HepG2 (cell line): ENCODE measurements around the gene AGMO. TPM values are rescaled to one million over a fixed set of nuclear protein-coding genes. Genes with fewer than 3 reads are reported as not detected.

Experiments
- ATAC-seq: fragments of 200-7000 bp; cut with Tn5 transposase; 3 replicates; pipeline ENCODE4 v1.9.1; 2020; ENCODE audit warnings: mild to moderate bottlenecking, moderate library complexity
- BruUV-seq: library from RNA; stranded (reverse); fragments of 400-500 nt; replicated peaks from 2 replicates; lab custom pipeline; 2021; lab: Mats Ljungman, UMichigan
- CTCF ChIA-PET: fragments of 300-600 bp; formaldehyde crosslinking; extraction: SDS; loops from one replicate; lab custom pipeline; 2021; ENCODE audit warnings: low total read pairs, inconsistent platforms, low intra/inter-chr PET ratio; lab: Yijun Ruan, JAX
- POLR2A ChIA-PET: fragments of 350-600 bp; sonication (Branson Sonifier 250); formaldehyde crosslinking; loops from one replicate; lab custom pipeline; 2020; ENCODE audit warnings: antibody characterized with exemption, inconsistent platforms; lab: Yijun Ruan, JAX
- DNase-seq: peaks from one replicate; pipeline ENCODE4 v3.0.0-alpha.2; 2015; ENCODE audit warnings: low spot score
- FAIRE-seq: peaks from 3 replicates; lab custom pipeline; 2011; peaks lifted over from hg19 to GRCh38; lab: Jason Lieb, UNC
- H2AFZ ChIP-seq: one replicate; pipeline ENCODE4 v1.6.1; 2011; ENCODE audit warnings: low read length, inconsistent platforms
- H3K27ac ChIP-seq: fragments of 300-600 bp; 3 replicates; pipeline ENCODE4 v1.8.0; 2011; ENCODE audit warnings: mixed run types, mild to moderate bottlenecking, mixed read lengths, low read length, inconsistent platforms; ENCODE audit not compliant: insufficient read depth; ENCODE audit errors: extremely low read length
- H3K27me3 ChIP-seq, 2 experiments: fragments of 200-600 bp in 1 of 2; 2 replicates in 1 of 2; 3 replicates in 1 of 2; pipeline versions ENCODE4 v1.6.0 to v1.8.0; 2011; ENCODE audit warnings: low read length in 2 of 2, mild to moderate bottlenecking in 2 of 2, moderate library complexity in 2 of 2, inconsistent platforms in 1 of 2; ENCODE audit not compliant: insufficient read depth in 2 of 2, control insufficient read depth in 1 of 2
- H3K36me3 ChIP-seq, 2 experiments: fragments of 200-600 bp in 1 of 2; replicated peaks in 1 of 2; 2 replicates in 1 of 2; 3 replicates in 1 of 2; pipeline versions ENCODE4 v1.5.1 to v1.8.0; 2011; ENCODE audit warnings: low read length in 2 of 2, inconsistent platforms in 1 of 2; ENCODE audit not compliant: insufficient read depth in 2 of 2, control insufficient read depth in 1 of 2
- H3K4me1 ChIP-seq: 2 replicates; pipeline ENCODE4 v1.5.1; 2012; ENCODE audit warnings: low read length, inconsistent platforms; ENCODE audit not compliant: insufficient read depth
- H3K4me2 ChIP-seq: 2 replicates; pipeline ENCODE4 v1.6.0; 2011; ENCODE audit warnings: low read depth, low read length, inconsistent platforms
- H3K4me3 ChIP-seq, 3 experiments: fragments of 200-600 bp in 1 of 3; sonication (generic), shearing (Covaris generic) in 1 of 3; replicated peaks in 1 of 3; 2 replicates each; pipeline ENCODE4 v1.5.1; 2011 to 2016; ENCODE audit warnings: low read length in 3 of 3, inconsistent platforms in 2 of 3, low read depth in 2 of 3, mild to moderate bottlenecking in 2 of 3, control low read depth in 1 of 3, mixed read lengths in 1 of 3; ENCODE audit not compliant: insufficient read depth in 1 of 3
- H3K79me2 ChIP-seq: one replicate; pipeline ENCODE4 v1.6.1; 2011; ENCODE audit warnings: low read length, inconsistent platforms; ENCODE audit not compliant: insufficient read depth
- H3K9ac ChIP-seq: 2 replicates; pipeline ENCODE4 v1.6.0; 2011; ENCODE audit warnings: mild to moderate bottlenecking, low read depth, low read length, inconsistent platforms; ENCODE audit not compliant: insufficient read depth
- H3K9me3 ChIP-seq: 2 replicates; pipeline ENCODE4 v1.5.1; 2012; ENCODE audit warnings: mild to moderate bottlenecking, low read length
- H4K20me1 ChIP-seq: 2 replicates; pipeline ENCODE4 v1.6.0; 2011; ENCODE audit warnings: inconsistent platforms, mild to moderate bottlenecking, low read length, moderate library complexity; ENCODE audit not compliant: insufficient read depth
- ARID2 ChIP-seq: sonication (generic); formaldehyde crosslinking; IDR thresholded peaks from 2 replicates; pipeline ENCODE4 v1.8.1; 2022; ENCODE audit warnings: mild to moderate bottlenecking, missing genetic modification reagents, borderline replicate concordance
- KDM1A ChIP-seq: IDR thresholded peaks from 2 replicates; pipeline ENCODE4 v1.6.1; 2016; ENCODE audit warnings: missing compliant biosample characterization
- WGBS: methylation state at CpG from one replicate; pipeline ENCODE4 v1.1.6; 2017; ENCODE audit warnings: low lambda C conversion rate; 5-methylcytosine and 5-hydroxymethylcytosine counted together
- in situ Hi-C: cut with HindIII; loops from 2 replicates; pipeline ENCODE4 v1.10.0; 2017; ENCODE audit warnings: low pct_unique_long_range_greater_than_20kb; ENCODE audit not compliant: extremely low pct_ligation_motif_present
- intact Hi-C: fragments of 100-400 bp; cut with micrococcal nuclease; formaldehyde crosslinking; loops from one replicate; pipeline ENCODE4 v1.10.0; 2022; ENCODE audit not compliant: unreplicated experiment
- polyA plus RNA-seq, 8 experiments: library from polyadenylated mRNA; depleted of rRNA in 3 of 8; stranded (reverse) in 7 of 8; unstranded in 1 of 8; fragments of >200 nt; fragmentation: Illumina TruSeq in 4 of 8; extraction: Trizol in 4 of 8; gene quantifications; 2 replicates each; pipeline versions ENCODE4 v1.2.1 to v1.2.3, GENCODE V29; 2011 to 2016; ENCODE audit warnings: low read depth in 4 of 8, missing spikeins in 1 of 8, mixed read lengths in 1 of 8; ENCODE audit not compliant: insufficient read depth in 1 of 8
- total RNA-seq, 5 experiments: library from RNA; depleted of rRNA; stranded (reverse); fragments of >200 nt; fragmentation: Illumina TruSeq; extraction: Trizol; gene quantifications; 2 replicates each; pipeline ENCODE4 v1.2.3, GENCODE V29; 2016; ENCODE audit warnings: low read depth in 1 of 5
- TF ChIP-seq, protein P1 (sequence below): sonication (generic); formaldehyde crosslinking; IDR thresholded peaks from 2 replicates; pipeline ENCODE4 v1.5.0; 2020; ENCODE audit warnings: mild to moderate bottlenecking, missing genetic modification reagents

AGMO gene
- total and polyA plus RNA-seq, 2 of the 13 experiments (the other 11 are each of a cell fraction or from before 2014, with no cell fraction given) = 0.22 to 0.50 TPM

GRCh38 chr7:15341817-15342216, 220.0 kb downstream of the AGMO start:
- no peaks in the 10 kb centered on the region for H4K20me1 ChIP-seq
- ATAC-seq = no peak
- intact Hi-C loops = no loop called here
- no peaks in the 10 kb centered on the region for H3K79me2 ChIP-seq
- no peaks in the 10 kb centered on the region for H3K4me1 ChIP-seq
- CTCF ChIA-PET = no interaction called here
- no peak overlapping the region for H3K4me2 ChIP-seq
- no peaks in the 10 kb centered on the region for H3K36me3 ChIP-seq
- in situ Hi-C loops = no loop called here
- peaks cover 82% of the 10 kb centered on the region for H3K9me3 ChIP-seq
- H3K27ac ChIP-seq = no peak overlapping the region
- POLR2A ChIA-PET = no interaction called here
- no peak for FAIRE-seq
- no peak overlapping the region for H3K4me3 ChIP-seq
- no TSS peak for BruUV-seq
- no peak overlapping the region for H2AFZ ChIP-seq
- no peak for TF ChIP-seq ARID2 (CRISPR knock-in tag)
- H3K9ac ChIP-seq = no peak overlapping the region
- 24% methylated on average over 4 of the region's 4 CpGs for WGBS
- no peak for DNase-seq
- no peaks in the 10 kb centered on the region for H3K27me3 ChIP-seq

DNA sequence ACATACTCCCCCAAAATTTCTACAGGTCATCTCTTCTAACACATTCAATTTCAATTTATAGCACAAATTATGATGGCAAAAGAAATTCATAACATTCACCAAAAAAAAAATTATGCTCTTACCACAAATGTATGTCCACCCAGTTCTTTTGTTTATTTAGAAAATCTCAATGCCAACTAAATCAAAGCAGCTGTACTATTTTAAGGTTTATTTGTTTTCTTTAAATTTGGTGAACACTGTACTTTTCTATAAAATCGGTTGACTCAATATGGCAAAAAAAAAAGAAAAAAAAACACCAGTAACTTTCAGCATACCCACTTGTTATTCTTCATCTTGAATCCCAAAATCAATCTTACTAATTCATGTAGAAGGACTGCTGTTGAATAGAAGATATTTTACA, 225.7 kb downstream of the AGMO start:
- no peak overlapping the region for H3K4me2 ChIP-seq
- POLR2A ChIA-PET = no interaction called here
- H3K79me2 ChIP-seq = no peaks in the 10 kb centered on the region
- no peak for TF ChIP-seq KDM1A (CRISPR knock-in tag)
- TF ChIP-seq, protein P1, sequence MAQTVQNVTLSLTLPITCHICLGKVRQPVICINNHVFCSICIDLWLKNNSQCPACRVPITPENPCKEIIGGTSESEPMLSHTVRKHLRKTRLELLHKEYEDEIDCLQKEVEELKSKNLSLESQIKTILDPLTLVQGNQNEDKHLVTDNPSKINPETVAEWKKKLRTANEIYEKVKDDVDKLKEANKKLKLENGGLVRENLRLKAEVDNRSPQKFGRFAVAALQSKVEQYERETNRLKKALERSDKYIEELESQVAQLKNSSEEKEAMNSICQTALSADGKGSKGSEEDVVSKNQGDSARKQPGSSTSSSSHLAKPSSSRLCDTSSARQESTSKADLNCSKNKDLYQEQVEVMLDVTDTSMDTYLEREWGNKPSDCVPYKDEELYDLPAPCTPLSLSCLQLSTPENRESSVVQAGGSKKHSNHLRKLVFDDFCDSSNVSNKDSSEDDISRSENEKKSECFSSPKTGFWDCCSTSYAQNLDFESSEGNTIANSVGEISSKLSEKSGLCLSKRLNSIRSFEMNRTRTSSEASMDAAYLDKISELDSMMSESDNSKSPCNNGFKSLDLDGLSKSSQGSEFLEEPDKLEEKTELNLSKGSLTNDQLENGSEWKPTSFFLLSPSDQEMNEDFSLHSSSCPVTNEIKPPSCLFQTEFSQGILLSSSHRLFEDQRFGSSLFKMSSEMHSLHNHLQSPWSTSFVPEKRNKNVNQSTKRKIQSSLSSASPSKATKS = no peak
- WGBS = 60% methylated on average over 1 of the region's 1 CpG
- no peaks in the 10 kb centered on the region for H4K20me1 ChIP-seq
- FAIRE-seq = no peak
- intact Hi-C loops = no loop called here
- no peak overlapping the region for H3K4me3 ChIP-seq
- no peak overlapping the region for H3K27ac ChIP-seq
- H3K27me3 ChIP-seq = no peaks in the 10 kb centered on the region
- CTCF ChIA-PET = no interaction called here
- no peak overlapping the region for H3K9ac ChIP-seq
- peaks cover 82% of the 10 kb centered on the region for H3K9me3 ChIP-seq
- no peak overlapping the region for H2AFZ ChIP-seq
- H3K4me1 ChIP-seq = no peaks in the 10 kb centered on the region
- no TSS peak for BruUV-seq
- H3K36me3 ChIP-seq = no peaks in the 10 kb centered on the region
- no peak for ATAC-seq
- in situ Hi-C loops = no loop called here
- DNase-seq = no peak
